Putamen (tissue), 1 donor: ENCODE results near the gene ARFIP1.

Experiments
- DNase-seq: peaks from one replicate; pipeline ENCODE4 v3.0.0-alpha.2; 2016; ENCODE audit warnings: low spot score

ARFIP1 gene

DNA sequence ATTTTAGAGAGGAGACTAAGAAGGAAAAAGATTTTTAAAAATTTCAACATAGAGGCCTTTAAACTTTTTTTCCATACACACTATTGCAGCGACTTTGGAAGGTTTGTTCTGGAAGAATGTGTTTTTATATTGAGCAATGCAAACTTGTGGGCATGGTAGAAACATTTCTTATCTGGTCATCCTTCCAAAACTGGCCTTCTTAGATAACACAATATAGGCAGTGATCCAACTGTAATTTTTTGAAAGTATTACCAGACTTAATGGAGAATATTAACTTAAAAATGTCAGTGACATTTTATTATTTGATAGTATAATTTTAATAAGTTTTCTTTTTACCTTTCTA, 182.0 kb downstream of the ARFIP1 start:
- DNase-seq: no peak
